Astrocyte of the spinal cord (primary cell): ENCODE results near the gene GAMT.
"Not testable (repeated sequence)": the region's sequence is repeated elsewhere in the genome, so short reads cannot be mapped to it uniquely, and the experiment has no call there.

ENCODE experiments used
- DNase-seq: peaks from one replicate; pipeline ENCODE4 v3.0.0; 2011; ENCODE audit warnings: low read depth, low spot score
- H3K4me3 ChIP-seq: 2 replicates; pipeline ENCODE4 v1.5.1; 2011; ENCODE audit warnings: low read depth, mild to moderate bottlenecking, low read length, moderate library complexity
- CTCF ChIP-seq: IDR thresholded peaks from 2 replicates; pipeline ENCODE4 v1.5.1; 2012; ENCODE audit warnings: low read depth, mild to moderate bottlenecking, low read length, inconsistent platforms
- in situ Hi-C: cut with HindIII; loops from 2 replicates; pipeline ENCODE4 v1.10.0; 2017; ENCODE audit warnings: low sequenced_read_pairs

GAMT gene

GRCh38 chr19:1423436-1424191 is 22.3 kb upstream of the GAMT start:
- in situ Hi-C loops, result no loop called here

GRCh38 chr19:1422943-1423342 is 21.6 kb upstream of the GAMT start:
- no peak overlapping the region for H3K4me3 ChIP-seq
- TF ChIP-seq CTCF, result no peak
- in situ Hi-C loops, result no loop called here
- no peak for DNase-seq

More at GRCh38 chr19:1423436-1424191, 22.3 kb upstream of the GAMT start:
- no peak for TF ChIP-seq CTCF
- H3K4me3 ChIP-seq, result no peak overlapping the region
- DNase-seq, result no peak

DNA sequence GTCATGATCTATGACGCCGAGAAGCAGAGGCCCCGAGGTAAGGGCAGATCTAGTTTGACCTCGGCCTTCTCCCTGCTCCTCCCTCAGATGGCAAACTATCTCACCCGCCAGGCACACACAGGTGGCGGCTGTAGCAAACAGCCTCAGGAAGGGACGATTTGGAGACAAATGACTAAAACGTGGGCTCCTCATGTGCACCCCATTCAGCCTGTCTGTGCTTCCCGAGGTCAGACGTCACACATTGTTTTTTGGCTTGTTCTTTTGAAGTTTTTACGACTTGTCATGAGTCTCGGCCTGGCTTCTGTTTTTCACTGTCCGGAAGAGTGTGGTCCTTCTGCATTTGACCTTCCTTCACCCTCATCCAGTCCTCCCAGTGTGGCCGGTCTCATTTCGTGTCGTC is 21.0 kb upstream of the GAMT start:
- TF ChIP-seq CTCF, result no peak

DNA sequence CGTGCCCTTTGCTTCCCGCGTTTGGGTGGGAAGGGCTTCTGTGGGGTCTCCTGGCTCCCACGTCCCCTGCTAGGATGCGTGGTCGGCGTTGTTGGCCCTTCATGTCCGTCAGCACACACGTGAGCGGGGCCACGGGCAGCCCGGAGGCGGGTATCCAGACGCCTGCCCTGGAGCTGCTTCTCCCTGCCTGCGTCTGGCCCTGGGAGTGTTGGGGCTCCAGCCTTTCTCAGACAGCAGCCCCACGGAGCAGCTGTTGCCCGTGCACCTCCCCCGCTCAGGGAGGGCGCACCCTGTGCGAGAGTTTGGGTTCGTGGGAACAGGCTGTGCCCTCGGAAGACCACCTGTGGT is 20.6 kb upstream of the GAMT start:
- DNase-seq, result no peak
- H3K4me3 ChIP-seq, result no peak overlapping the region
- no peak for TF ChIP-seq CTCF
- in situ Hi-C loops, result no loop called here

More for the DNA sequence above, 21.0 kb upstream of the GAMT start:
- H3K4me3 ChIP-seq, result no peak overlapping the region
- in situ Hi-C loops, result no loop called here
- no peak for DNase-seq

DNA sequence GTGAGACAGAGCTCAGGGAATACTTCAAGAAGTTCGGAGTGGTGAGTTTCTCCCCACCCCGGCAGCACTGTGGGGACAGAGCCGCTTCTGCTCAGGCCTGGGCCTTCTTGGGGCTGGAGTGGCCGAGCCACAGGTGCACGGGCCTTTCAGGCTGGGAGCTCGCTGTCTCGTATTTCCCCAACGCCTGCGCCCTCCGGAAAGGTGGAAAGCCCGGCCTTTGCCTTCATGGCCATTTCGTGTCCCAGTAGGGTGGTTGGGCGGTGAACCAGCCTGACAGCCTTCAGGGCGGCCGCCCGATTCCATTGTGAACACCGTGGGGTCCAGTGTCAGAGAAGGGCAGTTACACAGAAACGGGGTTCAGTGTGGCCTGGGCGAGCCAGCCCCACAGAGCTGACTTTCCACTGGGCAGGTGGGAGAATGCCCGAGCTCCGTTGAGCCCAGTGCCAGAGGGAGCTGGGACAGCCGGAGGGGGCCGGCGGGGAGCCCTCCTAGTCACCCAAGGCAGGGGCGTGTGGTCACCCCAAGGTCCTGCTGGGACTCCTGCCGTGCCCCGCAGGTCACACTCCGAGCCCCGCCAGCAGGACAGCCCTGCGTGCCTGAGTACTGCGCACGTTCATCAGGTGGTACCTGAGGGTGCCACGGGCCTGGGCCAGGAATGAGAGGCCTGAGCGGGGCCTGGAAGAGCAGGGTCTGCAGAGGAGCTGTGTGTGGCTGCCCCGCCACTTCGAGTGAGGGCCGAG is 20.0 kb upstream of the GAMT start:
- no peak for TF ChIP-seq CTCF
- no peak for DNase-seq
- H3K4me3 ChIP-seq, result no peak overlapping the region
- in situ Hi-C loops, result no loop called here

- no peak for DNase-seq
- TF ChIP-seq CTCF, result no peak
- in situ Hi-C loops, result no loop called here
- H3K4me3 ChIP-seq, result no peak overlapping the region
Measured at GRCh38 chr19:1420590-1420989, 19.2 kb upstream of the GAMT start.

DNA sequence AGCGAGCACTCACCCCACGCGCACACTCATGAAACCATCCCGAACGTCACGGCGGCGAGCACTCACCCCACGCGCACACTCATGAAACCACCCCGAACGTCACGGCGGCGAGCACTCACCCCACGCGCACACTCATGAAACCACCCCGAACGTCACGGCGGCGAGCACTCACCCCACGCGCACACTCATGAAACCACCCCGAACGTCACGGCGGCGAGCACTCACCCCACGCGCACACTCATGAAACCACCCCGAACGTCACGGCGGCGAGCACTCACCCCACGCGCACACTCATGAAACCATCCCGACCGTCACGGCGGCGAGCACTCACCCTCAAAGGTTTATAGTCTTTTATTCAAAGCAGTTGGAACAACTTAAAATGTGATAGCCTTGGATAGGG is 18.7 kb upstream of the GAMT start:
- DNase-seq, H3K4me3 ChIP-seq, in situ Hi-C loops: not testable (repeated sequence)
